ENCODE measurements around the gene TNIP3. TPM values are rescaled to one million over a fixed set of nuclear protein-coding genes. Genes with fewer than 3 reads are reported as not detected.
A peak's percentile ranks its signal among the peaks of the same experiment; 100 is the strongest.

TNIP3 gene
- total RNA-seq, 1 donor from 2014 or later, result 0.14 TPM

DNA sequence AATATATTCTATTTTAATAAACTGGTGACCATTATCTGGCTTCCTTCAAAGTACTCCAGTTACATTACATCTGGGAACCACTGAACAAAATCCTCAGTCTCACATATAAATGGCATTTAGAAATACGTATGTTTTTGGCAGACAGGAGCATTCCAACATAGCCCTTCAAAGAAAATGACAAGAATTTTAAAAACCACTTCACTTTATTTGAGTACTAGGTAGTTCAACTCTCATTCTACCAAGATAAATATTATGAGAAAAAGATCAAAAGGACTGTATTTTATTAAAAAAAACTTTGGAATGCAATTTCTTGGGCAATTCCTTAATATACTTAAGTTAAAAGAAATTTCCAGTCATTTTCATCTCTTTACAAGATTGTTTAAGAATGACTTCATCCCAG, 17.6 kb downstream of the TNIP3 start:
- H3K9ac ChIP-seq (ENCODE audit: low read length), result no peak overlapping the region
- peak overlapping the region; percentile 49 for H3K27ac ChIP-seq (ENCODE audit: low read depth, low read length)
- Mint-ChIP-seq H3K36me3 (ENCODE audit: low read depth, unreplicated experiment) (no peaks in the 10 kb centered on the region), H3K4me1 (ENCODE audit: low read depth, unreplicated experiment) (peaks cover 5% of the 10 kb centered on the region), H3K4me3 (ENCODE audit: unreplicated experiment) (no peak overlapping the region), H3K27me3 (ENCODE audit: low read depth, unreplicated experiment) (no peaks in the 10 kb centered on the region), H3K9me3 (ENCODE audit: unreplicated experiment) (no peaks in the 10 kb centered on the region), H3K27ac (ENCODE audit: unreplicated experiment) (no peak overlapping the region)
- TF ChIP-seq CTCF (IDR thresholded peaks at IDR 0.05; ENCODE audit: insufficient read depth, low read depth, low read length), result no peak
- TF ChIP-seq EZH2 (IDR thresholded peaks at IDR 0.05; ENCODE audit: insufficient read depth, low read length), result no peak
- H2AFZ ChIP-seq (ENCODE audit: low read depth, low read length), result no peak overlapping the region
- H3K79me2 ChIP-seq (ENCODE audit: insufficient read depth, low read length), result no peaks in the 10 kb centered on the region
- no peaks in the 10 kb centered on the region for H3K9me3 ChIP-seq (ENCODE audit: insufficient read depth, low read depth, low read length)
- H3K4me3 ChIP-seq (ENCODE audit: insufficient read depth, low read depth, low read length), result no peak overlapping the region
- H3K4me1 ChIP-seq (ENCODE audit: insufficient read depth, low read length), result peaks cover 8% of the 10 kb centered on the region
- DNase-seq (ENCODE audit: low read depth) (peak; percentile 90), FAIRE-seq (peak; percentile 65)
- H3K4me2 ChIP-seq (ENCODE audit: low read length), result peak overlapping the region; percentile 0
- H3K36me3 ChIP-seq (ENCODE audit: insufficient read depth, low read length), result no peaks in the 10 kb centered on the region
- H3K27me3 ChIP-seq (ENCODE audit: insufficient read depth, low read length), result no peaks in the 10 kb centered on the region
- no peaks in the 10 kb centered on the region for H4K20me1 ChIP-seq (ENCODE audit: insufficient read depth, low read length)

DNA sequence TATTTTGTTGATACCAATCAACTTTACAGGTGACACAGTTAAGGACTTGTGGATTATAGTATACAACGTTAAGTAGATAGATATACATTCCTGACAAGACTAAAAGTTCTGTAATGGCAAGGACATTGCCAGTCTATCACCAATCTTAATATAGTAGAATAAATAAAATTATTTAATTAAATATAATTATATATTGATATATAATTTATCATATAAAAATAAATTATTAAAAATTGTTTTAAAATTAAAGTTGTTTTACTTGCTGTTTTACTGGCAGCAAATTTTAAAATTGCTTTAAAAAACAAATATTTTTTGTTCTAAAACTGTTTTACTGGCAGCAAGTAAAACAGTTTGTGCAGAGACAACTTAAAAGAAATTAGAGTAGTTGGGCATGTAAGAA, 18.7 kb downstream of the TNIP3 start:
- H4K20me1 ChIP-seq (ENCODE audit: insufficient read depth, low read length), result no peaks in the 10 kb centered on the region
- H3K27me3 Mint-ChIP-seq (ENCODE audit: low read depth, unreplicated experiment), result no peaks in the 10 kb centered on the region
- DNase-seq (ENCODE audit: low read depth) (no peak), FAIRE-seq (no peak)
- H3K9ac ChIP-seq (ENCODE audit: low read length), result no peak overlapping the region
- H3K4me3 ChIP-seq (ENCODE audit: insufficient read depth, low read depth, low read length), result no peak overlapping the region
- H3K9me3 Mint-ChIP-seq (ENCODE audit: unreplicated experiment), result no peaks in the 10 kb centered on the region
- no peaks in the 10 kb centered on the region for H3K36me3 Mint-ChIP-seq (ENCODE audit: low read depth, unreplicated experiment)
- no peak overlapping the region for H3K4me2 ChIP-seq (ENCODE audit: low read length)
- H3K27ac ChIP-seq (ENCODE audit: low read depth, low read length), result no peak overlapping the region
- no peaks in the 10 kb centered on the region for H3K27me3 ChIP-seq (ENCODE audit: insufficient read depth, low read length)
- H3K4me1 ChIP-seq (ENCODE audit: insufficient read depth, low read length), result peaks cover 10% of the 10 kb centered on the region
- H3K9me3 ChIP-seq (ENCODE audit: insufficient read depth, low read depth, low read length), result no peaks in the 10 kb centered on the region
- H3K4me3 Mint-ChIP-seq (ENCODE audit: unreplicated experiment), result no peak overlapping the region
- H3K79me2 ChIP-seq (ENCODE audit: insufficient read depth, low read length), result no peaks in the 10 kb centered on the region
- H2AFZ ChIP-seq (ENCODE audit: low read depth, low read length), result no peak overlapping the region
- H3K4me1 Mint-ChIP-seq (ENCODE audit: low read depth, unreplicated experiment), result peaks cover 16% of the 10 kb centered on the region
- no peaks in the 10 kb centered on the region for H3K36me3 ChIP-seq (ENCODE audit: insufficient read depth, low read length)
- H3K27ac Mint-ChIP-seq (ENCODE audit: unreplicated experiment), result no peak overlapping the region
- TF ChIP-seq CTCF (IDR thresholded peaks at IDR 0.05; ENCODE audit: insufficient read depth, low read depth, low read length), result no peak
- TF ChIP-seq EZH2 (IDR thresholded peaks at IDR 0.05; ENCODE audit: insufficient read depth, low read length), result no peak

GRCh38 chr4:121144021-121144420, 20.1 kb downstream of the TNIP3 start:
- H3K27ac Mint-ChIP-seq (ENCODE audit: unreplicated experiment), result no peak overlapping the region
- H3K27ac ChIP-seq (ENCODE audit: low read depth, low read length), result no peak overlapping the region
- no peak for TF ChIP-seq CTCF (IDR thresholded peaks at IDR 0.05; ENCODE audit: insufficient read depth, low read depth, low read length)
- TF ChIP-seq EZH2 (IDR thresholded peaks at IDR 0.05; ENCODE audit: insufficient read depth, low read length), result no peak
- H3K9me3 ChIP-seq (ENCODE audit: insufficient read depth, low read depth, low read length), result no peaks in the 10 kb centered on the region
- H3K4me2 ChIP-seq (ENCODE audit: low read length), result no peak overlapping the region
- no peaks in the 10 kb centered on the region for H3K36me3 ChIP-seq (ENCODE audit: insufficient read depth, low read length)
- DNase-seq (ENCODE audit: low read depth), result no peak
- no peak overlapping the region for H3K4me3 Mint-ChIP-seq (ENCODE audit: unreplicated experiment)
- no peaks in the 10 kb centered on the region for H3K27me3 ChIP-seq (ENCODE audit: insufficient read depth, low read length)
- H3K36me3 Mint-ChIP-seq (ENCODE audit: low read depth, unreplicated experiment), result no peaks in the 10 kb centered on the region
- no peaks in the 10 kb centered on the region for H3K79me2 ChIP-seq (ENCODE audit: insufficient read depth, low read length)
- H3K27me3 Mint-ChIP-seq (ENCODE audit: low read depth, unreplicated experiment), result no peaks in the 10 kb centered on the region
- H2AFZ ChIP-seq (ENCODE audit: low read depth, low read length), result no peak overlapping the region
- H4K20me1 ChIP-seq (ENCODE audit: insufficient read depth, low read length), result no peaks in the 10 kb centered on the region
- peaks cover 24% of the 10 kb centered on the region for H3K4me1 ChIP-seq (ENCODE audit: insufficient read depth, low read length)
- no peak overlapping the region for H3K9ac ChIP-seq (ENCODE audit: low read length)
- peak; percentile 45 for FAIRE-seq
- H3K4me3 ChIP-seq (ENCODE audit: insufficient read depth, low read depth, low read length), result no peak overlapping the region
- peaks cover 28% of the 10 kb centered on the region for H3K4me1 Mint-ChIP-seq (ENCODE audit: low read depth, unreplicated experiment)
- H3K9me3 Mint-ChIP-seq (ENCODE audit: unreplicated experiment), result no peaks in the 10 kb centered on the region
